SH-SY5Y (cell line): ENCODE measurements around the gene TOP1.

ENCODE experiments used
- GATA2 ChIP-seq: IDR thresholded peaks from 2 replicates; pipeline ENCODE4 v1.6.1; 2011; ENCODE audit warnings: mild to moderate bottlenecking, low read depth, low read length
- GATA3 ChIP-seq: IDR thresholded peaks from 2 replicates; pipeline ENCODE4 v1.6.1; 2011; ENCODE audit warnings: low read depth, mild to moderate bottlenecking, low read length, moderate library complexity

DNA sequence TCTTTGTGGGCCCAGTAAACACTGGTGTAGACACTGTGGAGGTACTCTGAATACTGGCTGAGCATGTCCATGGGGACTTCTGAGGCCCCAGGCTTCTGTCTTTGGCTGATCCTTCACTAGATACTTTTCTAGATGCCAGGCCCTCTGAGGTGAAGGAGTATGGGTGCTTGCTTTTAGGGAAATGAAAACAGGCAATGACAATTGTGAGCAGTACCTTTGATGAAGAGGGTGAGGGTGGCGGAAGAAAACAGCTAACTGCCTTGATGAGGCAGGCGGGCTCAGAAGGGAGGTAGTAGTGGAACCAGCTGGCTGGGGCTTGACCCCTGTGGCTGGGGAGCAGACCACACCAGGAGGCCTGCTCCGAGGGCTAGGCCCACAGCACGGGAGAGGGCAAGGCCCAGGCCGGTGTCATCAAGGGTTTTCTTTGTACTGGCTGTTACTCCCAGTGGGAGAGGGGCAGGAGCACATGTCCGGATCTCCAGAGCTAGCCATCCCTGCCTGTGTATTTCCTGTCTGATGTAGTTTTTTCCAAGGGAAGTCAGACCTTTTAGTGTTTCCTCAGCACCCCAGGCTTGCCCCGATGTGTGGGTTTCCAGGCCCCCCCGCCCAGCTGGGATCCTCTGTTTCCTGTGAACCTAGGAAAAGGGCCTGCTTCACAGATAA, 112.7 kb downstream of the TOP1 start:
- no peak for TF ChIP-seq GATA2
- TF ChIP-seq GATA3 = no peak
